SHP77 treated with DMSO at 0.1 percent for 48 hours (cell line): ENCODE data around the gene COL24A1.
"Not testable (repeated sequence)": the region's sequence is repeated elsewhere in the genome, so short reads cannot be mapped to it uniquely, and the experiment has no call there.

ENCODE experiments used
- DNase-seq: peaks from one replicate; lab custom pipeline; 2025; lab: John Stamatoyannopoulos, UW

The COL24A1 gene

GRCh38 chr1:85984636-85985035 lies 171.9 kb downstream of the COL24A1 start:
- DNase-seq: no peak

- no peak for DNase-seq
Observed at GRCh38 chr1:85983316-85983715, 173.3 kb downstream of the COL24A1 start.

GRCh38 chr1:85976516-85977205 lies 179.9 kb downstream of the COL24A1 start:
- no peak for DNase-seq

- no peak for DNase-seq
Observed at GRCh38 chr1:85975912-85976371, 180.6 kb downstream of the COL24A1 start.

GRCh38 chr1:85962457-85962856 lies 194.1 kb downstream of the COL24A1 start:
- no peak for DNase-seq

GRCh38 chr1:85957760-85958159 lies 198.8 kb downstream of the COL24A1 start:
- DNase-seq: no peak

- DNase-seq: not testable (repeated sequence)
Observed at GRCh38 chr1:85955218-85955617, 201.4 kb downstream of the COL24A1 start.

GRCh38 chr1:85952460-85952859 lies 204.1 kb downstream of the COL24A1 start:
- DNase-seq: peak; percentile 75

GRCh38 chr1:85947186-85947585 lies 209.4 kb downstream of the COL24A1 start:
- DNase-seq: no peak

GRCh38 chr1:85943945-85944344 lies 212.6 kb downstream of the COL24A1 start:
- no peak for DNase-seq

- no peak for DNase-seq
Observed at GRCh38 chr1:85943526-85943925, 213.0 kb downstream of the COL24A1 start.

GRCh38 chr1:85940656-85941306 lies 215.8 kb downstream of the COL24A1 start:
- DNase-seq: no peak

- DNase-seq: no peak
Observed at GRCh38 chr1:85938829-85939228, 217.7 kb downstream of the COL24A1 start.

- DNase-seq: no peak
Observed at GRCh38 chr1:85936470-85936869, 220.1 kb downstream of the COL24A1 start.

GRCh38 chr1:85936057-85936456 lies 220.5 kb downstream of the COL24A1 start:
- no peak for DNase-seq

- DNase-seq: no peak
Observed at GRCh38 chr1:85935234-85935633, 221.3 kb downstream of the COL24A1 start.

GRCh38 chr1:85934516-85934915 lies 222.1 kb downstream of the COL24A1 start:
- no peak for DNase-seq

GRCh38 chr1:85933961-85934360 lies 222.6 kb downstream of the COL24A1 start:
- DNase-seq: no peak

- no peak for DNase-seq
Observed at GRCh38 chr1:85911742-85912141, 244.8 kb downstream of the COL24A1 start.

- no peak for DNase-seq
Observed at GRCh38 chr1:85900921-85901320, 255.7 kb downstream of the COL24A1 start.

- DNase-seq: no peak
Observed at GRCh38 chr1:85898861-85899260, 257.7 kb downstream of the COL24A1 start.

- no peak for DNase-seq
Observed at GRCh38 chr1:85894651-85895050, 261.9 kb downstream of the COL24A1 start.

GRCh38 chr1:85892366-85892765 lies 264.2 kb downstream of the COL24A1 start:
- no peak for DNase-seq

GRCh38 chr1:85889870-85890269 lies 266.7 kb downstream of the COL24A1 start:
- no peak for DNase-seq
